Spleen (tissue), 3 donors: ENCODE data around the gene KREMEN2.

Experiments used
- POLR2A ChIP-seq, 3 donors: fragments of 450-650 bp; IDR thresholded peaks; one replicate each; pipeline ENCODE4 v1.5.1; 2017; ENCODE audit warnings: antibody characterized with exemption in 3 of 3, mild to moderate bottlenecking in 1 of 3
- POLR2AphosphoS5 ChIP-seq, 3 donors: sonication (generic); formaldehyde crosslinking; IDR thresholded peaks; one replicate each; pipeline ENCODE4 v1.5.1; 2017; ENCODE audit warnings: antibody characterized with exemption in 3 of 3

DNA sequence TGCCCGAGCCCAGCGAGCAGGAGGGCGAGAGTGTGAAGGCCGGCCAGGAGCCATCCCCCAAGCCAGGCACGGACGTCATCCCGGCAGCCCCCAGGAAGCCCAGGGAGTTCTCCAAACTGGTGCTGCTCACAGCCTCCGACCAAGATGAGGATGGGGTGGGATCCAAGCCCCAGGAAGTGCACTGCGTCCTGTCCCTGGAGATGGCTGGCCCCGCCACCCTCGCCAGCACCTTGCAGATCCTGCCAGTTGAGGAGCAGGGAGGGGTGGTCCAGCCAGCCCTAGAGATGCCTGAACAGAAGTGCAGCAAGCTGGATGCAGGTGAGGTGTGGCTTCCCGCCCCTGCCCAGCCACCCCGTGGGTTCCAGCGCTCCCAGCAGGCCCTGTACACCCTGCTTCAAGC is 34.4 kb upstream of the KREMEN2 start:
- TF ChIP-seq POLR2A (IDR thresholded peaks at IDR 0.05): no peak
- no peak for TF ChIP-seq POLR2AphosphoS5 (IDR thresholded peaks at IDR 0.05)
